ENCODE data around the gene CNGB1. TPM values are rescaled to one million over a fixed set of nuclear protein-coding genes. Genes with fewer than 3 reads are reported as not detected.
A peak's percentile ranks its signal among the peaks of the same experiment; 100 is the strongest.

The CNGB1 gene
- total RNA-seq, 2 donors from 2014 or later = 0.34 TPM; not detected in 1

- Histone ChIP-seq H3K4me1 (replicated peaks) (no peaks in the 10 kb centered on the region), H3K27ac (no peak overlapping the region), H3K27me3 (replicated peaks; ENCODE audit: insufficient read depth) (no peaks in the 10 kb centered on the region), H3K9me3 (no peaks in the 10 kb centered on the region), H3K36me3 (no peaks in the 10 kb centered on the region), H3K4me3 (no peak overlapping the region)
- no peak for TF ChIP-seq CTCF (IDR thresholded peaks at IDR 0.05)
- TF ChIP-seq POLR2A (IDR thresholded peaks at IDR 0.05) = no peak
- TF ChIP-seq POLR2AphosphoS5 (IDR thresholded peaks at IDR 0.05) = no peak
- intact Hi-C loops (cut with DNase I) = no loop called here
- DNase-seq (ENCODE audit: low spot score) = no peak
- 43% methylated on average over 6 of the region's 6 CpGs for WGBS
These were observed 103.8 kb downstream of the CNGB1 start for GRCh38 chr16:57867000-57867561.

GRCh38 chr16:57866529-57866918 lies 104.4 kb downstream of the CNGB1 start:
- Histone ChIP-seq H3K9me3 (no peaks in the 10 kb centered on the region), H3K27me3 (replicated peaks; ENCODE audit: insufficient read depth) (no peaks in the 10 kb centered on the region), H3K36me3 (no peaks in the 10 kb centered on the region), H3K4me3 (no peak overlapping the region), H3K4me1 (replicated peaks) (no peaks in the 10 kb centered on the region), H3K27ac (no peak overlapping the region)
- 57% methylated on average over 4 of the region's 4 CpGs for WGBS
- no peak for DNase-seq (ENCODE audit: low spot score)
- intact Hi-C loops (cut with DNase I) = no loop called here
- TF ChIP-seq POLR2AphosphoS5 (IDR thresholded peaks at IDR 0.05) = no peak
- no peak for TF ChIP-seq CTCF (IDR thresholded peaks at IDR 0.05)
- no peak for TF ChIP-seq POLR2A (IDR thresholded peaks at IDR 0.05)

- H3K27me3 ChIP-seq (replicated peaks; ENCODE audit: insufficient read depth) = no peaks in the 10 kb centered on the region
- no peak for TF ChIP-seq CTCF (IDR thresholded peaks at IDR 0.05)
- H3K4me3 ChIP-seq = no peak overlapping the region
- DNase-seq (ENCODE audit: low spot score) = no peak
- 43% methylated on average over 9 of the region's 9 CpGs for WGBS
- intact Hi-C loops (cut with DNase I) = no loop called here
- no peak overlapping the region for H3K27ac ChIP-seq
- no peaks in the 10 kb centered on the region for H3K36me3 ChIP-seq
- H3K9me3 ChIP-seq = no peaks in the 10 kb centered on the region
- no peaks in the 10 kb centered on the region for H3K4me1 ChIP-seq (replicated peaks)
These were observed 105.0 kb downstream of the CNGB1 start for GRCh38 chr16:57865746-57866528.

- 1% methylated on average over 5 of the region's 5 CpGs for WGBS
- Histone ChIP-seq H3K4me3 (no peak overlapping the region), H3K9me3 (no peaks in the 10 kb centered on the region), H3K27me3 (replicated peaks; ENCODE audit: insufficient read depth) (no peaks in the 10 kb centered on the region), H3K27ac (no peak overlapping the region), H3K36me3 (no peaks in the 10 kb centered on the region), H3K4me1 (replicated peaks) (no peaks in the 10 kb centered on the region)
- intact Hi-C loops (cut with DNase I) = loop anchor here (1.0 to 5.0 kb wide), 2 partner anchors 61 to 106 kb away; partner anchors contain the start of gene KIFC3
- TF ChIP-seq POLR2AphosphoS5 (IDR thresholded peaks at IDR 0.05) (peak; percentile 62), CTCF (IDR thresholded peaks at IDR 0.05) (peak in 3 of 4 experiments; percentile 33 to 66 (median 61)), POLR2A (IDR thresholded peaks at IDR 0.05) (no peak)
- DNase-seq (ENCODE audit: low spot score) = peak; percentile 63
These were observed 107.3 kb downstream of the CNGB1 start for GRCh38 chr16:57863434-57864160.

Measured in prostate gland (tissue), 2 donors.